Colonic mucosa (tissue), 4 donors: Measurements from ENCODE around the gene HECW1. TPM values are rescaled to one million over a fixed set of nuclear protein-coding genes. Genes with fewer than 3 reads are reported as not detected.

Experiments
- DNase-seq: peaks from one replicate; pipeline ENCODE4 v3.0.0-alpha.2; 2020
- H3K27ac ChIP-seq: fragments of 200-600 bp; one replicate; pipeline ENCODE4 v1.8.0; 2021
- H3K27me3 ChIP-seq: fragments of 200-600 bp; one replicate; pipeline ENCODE4 v1.8.0; 2021
- H3K36me3 ChIP-seq: fragments of 200-600 bp; one replicate; pipeline ENCODE4 v1.8.0; 2021
- H3K4me1 ChIP-seq: fragments of 200-600 bp; one replicate; pipeline ENCODE4 v1.8.0; 2021; ENCODE audit warnings: mild to moderate bottlenecking
- H3K4me3 ChIP-seq: fragments of 200-600 bp; one replicate; pipeline ENCODE4 v1.8.0; 2021
- H3K9ac ChIP-seq, 2 donors: one replicate each; pipeline ENCODE4 v1.7.0; 2013; ENCODE audit warnings: control low read depth in 2 of 2, low read depth in 2 of 2, low read length in 2 of 2
- H3K9me3 ChIP-seq: fragments of 200-600 bp; one replicate; pipeline ENCODE4 v1.8.0; 2021
- CTCF ChIP-seq: fragments of 200-600 bp; IDR thresholded peaks from one replicate; pipeline ENCODE4 v1.8.0; 2022; ENCODE audit warnings: antibody characterized with exemption, mild to moderate bottlenecking
- intact Hi-C: fragments of 100-400 bp; cut with DNase I; formaldehyde crosslinking; loops from one replicate; pipeline ENCODE4 v1.14.1; 2022
- total RNA-seq, 2 donors: library from RNA; stranded (reverse); fragmentation: NEBNext Ultra II Directional in 1 of 2; extraction: Animal tissue kit (Norgen Biotek cat#: 25700) in 1 of 2; gene quantifications; one replicate each; pipeline ENCODE4 v1.2.1, GENCODE V29; 2021
- donor health status: healthy.
- donor health status: DM: no; HTN: no; CAD: no.
- donor health status: DM: no; HTN: no; CAD: no.

Gene HECW1
- total RNA-seq, 2 donors from 2014 or later, result 0.35 to 0.40 TPM

- no peaks in the 10 kb centered on the region for H3K36me3 ChIP-seq
- H3K9ac ChIP-seq, result no peak overlapping the region
- no peak for TF ChIP-seq CTCF
- intact Hi-C loops, result no loop called here
- H3K27ac ChIP-seq, result no peak overlapping the region
- no peaks in the 10 kb centered on the region for H3K27me3 ChIP-seq
- H3K9me3 ChIP-seq, result no peaks in the 10 kb centered on the region
- H3K4me3 ChIP-seq, result no peak overlapping the region
- DNase-seq, result no peak
- H3K4me1 ChIP-seq, result no peaks in the 10 kb centered on the region
Observed at GRCh38 chr7:43396187-43396740, 283.8 kb downstream of the HECW1 start.

- H3K9me3 ChIP-seq, result no peaks in the 10 kb centered on the region
- no peak for TF ChIP-seq CTCF
Observed at GRCh38 chr7:43398831-43399230, 286.4 kb downstream of the HECW1 start.

GRCh38 chr7:43405948-43406347 lies 293.5 kb downstream of the HECW1 start:
- no peaks in the 10 kb centered on the region for H3K36me3 ChIP-seq
- DNase-seq, result no peak
- H3K4me1 ChIP-seq, result no peaks in the 10 kb centered on the region
- no peak overlapping the region for H3K4me3 ChIP-seq
- TF ChIP-seq CTCF, result no peak
- H3K27me3 ChIP-seq, result no peaks in the 10 kb centered on the region
- no peak overlapping the region for H3K27ac ChIP-seq
- no peak overlapping the region for H3K9ac ChIP-seq
- H3K9me3 ChIP-seq, result no peaks in the 10 kb centered on the region
- intact Hi-C loops, result no loop called here

More at GRCh38 chr7:43398831-43399230, 286.4 kb downstream of the HECW1 start:
- intact Hi-C loops, result no loop called here
- no peak overlapping the region for H3K9ac ChIP-seq
- no peaks in the 10 kb centered on the region for H3K27me3 ChIP-seq
- H3K36me3 ChIP-seq, result no peaks in the 10 kb centered on the region
- H3K27ac ChIP-seq, result no peak overlapping the region
- DNase-seq, result no peak
- no peaks in the 10 kb centered on the region for H3K4me1 ChIP-seq
- no peak overlapping the region for H3K4me3 ChIP-seq

GRCh38 chr7:43406961-43407360 lies 294.5 kb downstream of the HECW1 start:
- Histone ChIP-seq H3K4me3 (no peak overlapping the region), H3K9ac (no peak overlapping the region), H3K9me3 (no peaks in the 10 kb centered on the region), H3K27me3 (no peaks in the 10 kb centered on the region), H3K27ac (no peak overlapping the region), H3K4me1 (no peaks in the 10 kb centered on the region), H3K36me3 (no peaks in the 10 kb centered on the region)
- intact Hi-C loops, result no loop called here
- no peak for TF ChIP-seq CTCF
- no peak for DNase-seq

GRCh38 chr7:43408981-43409380 lies 296.5 kb downstream of the HECW1 start:
- DNase-seq, result no peak
- Histone ChIP-seq H3K36me3 (no peaks in the 10 kb centered on the region), H3K27ac (no peak overlapping the region), H3K9ac (no peak overlapping the region), H3K9me3 (no peaks in the 10 kb centered on the region), H3K27me3 (no peaks in the 10 kb centered on the region), H3K4me3 (no peak overlapping the region), H3K4me1 (no peaks in the 10 kb centered on the region)
- intact Hi-C loops, result no loop called here
- no peak for TF ChIP-seq CTCF
